Lower lobe of right lung (tissue), 2 donors: Measurements from ENCODE around the gene CD302. TPM values are rescaled to one million over a fixed set of nuclear protein-coding genes. Genes with fewer than 3 reads are reported as not detected.

Source experiments
- ATAC-seq, 2 donors: fragments of 200-7000 bp; cut with Tn5 transposase; one replicate each; pipeline ENCODE4 v1.9.1; 2020 to 2022; ENCODE audit warnings: mild to moderate bottlenecking in 2 of 2, moderate library complexity in 2 of 2
- DNase-seq: peaks from one replicate; pipeline ENCODE4 v3.0.0-alpha.2; 2020
- H3K27ac ChIP-seq: fragments of 200-600 bp; one replicate; pipeline ENCODE4 v1.8.0; 2022
- H3K27me3 ChIP-seq: fragments of 200-600 bp; one replicate; pipeline ENCODE4 v1.8.0; 2022; ENCODE audit warnings: low read depth
- H3K36me3 ChIP-seq: fragments of 200-600 bp; one replicate; pipeline ENCODE4 v1.8.0; 2022; ENCODE audit warnings: mild to moderate bottlenecking
- H3K4me1 ChIP-seq: fragments of 200-600 bp; one replicate; pipeline ENCODE4 v1.8.0; 2022
- H3K4me3 ChIP-seq: fragments of 200-600 bp; one replicate; pipeline ENCODE4 v1.8.0; 2022; ENCODE audit warnings: mild to moderate bottlenecking
- H3K9me3 ChIP-seq: fragments of 200-600 bp; one replicate; pipeline ENCODE4 v1.8.0; 2022
- intact Hi-C: fragments of 100-400 bp; cut with DNase I; formaldehyde crosslinking; loops from one replicate; pipeline ENCODE4 v1.11.0; 2022
- long read RNA-seq: library from polyadenylated mRNA; unstranded; transcript quantifications from one replicate; pipeline ENCODE4 v2.0.0, GENCODE V29; 2021
- total RNA-seq: library from RNA; stranded (reverse); fragmentation: NEBNext Ultra II Directional; extraction: Animal tissue kit (Norgen Biotek cat#: 25700); gene quantifications from one replicate; pipeline ENCODE4 v1.2.1, GENCODE V29; 2021
- TF ChIP-seq, protein P1 (sequence below): fragments of 200-600 bp; IDR thresholded peaks from one replicate; pipeline ENCODE4 v1.8.0; 2022; ENCODE audit warnings: antibody characterized with exemption, mild to moderate bottlenecking
- donor health status: DM: no; HTN: yes; CAD: no; lungs with severe emphysema.

CD302 gene, protein sequence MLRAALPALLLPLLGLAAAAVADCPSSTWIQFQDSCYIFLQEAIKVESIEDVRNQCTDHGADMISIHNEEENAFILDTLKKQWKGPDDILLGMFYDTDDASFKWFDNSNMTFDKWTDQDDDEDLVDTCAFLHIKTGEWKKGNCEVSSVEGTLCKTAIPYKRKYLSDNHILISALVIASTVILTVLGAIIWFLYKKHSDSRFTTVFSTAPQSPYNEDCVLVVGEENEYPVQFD
- 100 TPM for total RNA-seq
- long read RNA-seq, transcript CD302-204 (5 exons, 3,866 nt): minor isoform, 10 of 91 reads
- long read RNA-seq, transcript CD302-201 (6 exons, 3,741 nt): major isoform, 44 of 91 reads
- long read RNA-seq, partial matches to known transcripts: 8 of 91 reads
- long read RNA-seq, other reads (novel, unspliced or antisense): 28 of 91 reads

DNA sequence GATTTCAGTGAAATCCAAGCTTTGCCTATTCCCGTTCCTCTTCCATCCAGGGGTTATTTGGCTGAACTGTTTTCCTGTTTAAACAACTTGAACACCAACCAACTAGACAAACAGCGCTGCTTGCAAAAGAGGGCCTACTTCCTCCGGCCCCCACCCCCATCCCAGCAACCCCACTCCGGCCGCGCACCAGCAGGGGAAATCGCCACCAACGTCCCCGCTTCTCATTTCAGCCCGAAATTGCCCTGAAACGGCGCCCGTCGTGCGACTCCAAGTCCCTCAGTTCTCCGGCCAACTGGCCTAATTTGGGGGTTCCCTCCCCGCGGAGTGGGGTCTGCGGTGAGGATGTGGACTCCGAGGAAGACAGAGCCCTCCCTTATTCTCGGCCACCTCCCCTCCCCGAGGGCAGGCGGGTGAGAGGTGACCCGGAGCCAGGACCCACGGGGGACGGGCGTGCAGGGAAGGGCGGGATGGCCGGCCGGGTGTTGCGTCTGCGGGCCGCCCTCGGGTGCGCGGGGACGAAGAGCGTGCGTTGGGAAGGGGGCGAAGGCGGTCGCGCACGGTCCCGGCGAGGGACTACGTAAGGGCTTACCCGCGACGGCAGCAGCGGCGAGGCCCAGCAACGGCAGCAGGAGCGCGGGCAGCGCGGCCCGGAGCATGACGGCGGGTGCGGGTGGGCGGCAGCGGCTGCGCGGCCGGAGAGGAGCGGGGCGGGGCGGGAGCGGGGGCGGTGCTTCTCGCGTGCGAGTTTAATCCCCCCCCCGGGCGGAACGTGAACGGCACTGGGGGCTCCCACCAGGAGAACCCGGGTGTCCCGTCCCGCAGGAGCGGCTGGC, at the start of gene CD302:
CD302 (minus strand) TSS at position 666 of the 833 bp plus-strand sequence; CDS start at position 656, 10 bp downstream.
- no peaks in the 10 kb centered on the region for H3K27me3 ChIP-seq
- ATAC-seq (peak; percentile 91 to 94), DNase-seq (peak; percentile 89)
- TF ChIP-seq, protein P1, sequence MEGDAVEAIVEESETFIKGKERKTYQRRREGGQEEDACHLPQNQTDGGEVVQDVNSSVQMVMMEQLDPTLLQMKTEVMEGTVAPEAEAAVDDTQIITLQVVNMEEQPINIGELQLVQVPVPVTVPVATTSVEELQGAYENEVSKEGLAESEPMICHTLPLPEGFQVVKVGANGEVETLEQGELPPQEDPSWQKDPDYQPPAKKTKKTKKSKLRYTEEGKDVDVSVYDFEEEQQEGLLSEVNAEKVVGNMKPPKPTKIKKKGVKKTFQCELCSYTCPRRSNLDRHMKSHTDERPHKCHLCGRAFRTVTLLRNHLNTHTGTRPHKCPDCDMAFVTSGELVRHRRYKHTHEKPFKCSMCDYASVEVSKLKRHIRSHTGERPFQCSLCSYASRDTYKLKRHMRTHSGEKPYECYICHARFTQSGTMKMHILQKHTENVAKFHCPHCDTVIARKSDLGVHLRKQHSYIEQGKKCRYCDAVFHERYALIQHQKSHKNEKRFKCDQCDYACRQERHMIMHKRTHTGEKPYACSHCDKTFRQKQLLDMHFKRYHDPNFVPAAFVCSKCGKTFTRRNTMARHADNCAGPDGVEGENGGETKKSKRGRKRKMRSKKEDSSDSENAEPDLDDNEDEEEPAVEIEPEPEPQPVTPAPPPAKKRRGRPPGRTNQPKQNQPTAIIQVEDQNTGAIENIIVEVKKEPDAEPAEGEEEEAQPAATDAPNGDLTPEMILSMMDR: no peak
- peak within 1 kb of the TSS; percentile 84 for H3K4me3 ChIP-seq
- intact Hi-C loops: no loop called here
- peak within 1 kb of the TSS; percentile 96 for H3K27ac ChIP-seq
- peaks cover 45% of the 10 kb centered on the region for H3K4me1 ChIP-seq
- no peaks in the 10 kb centered on the region for H3K36me3 ChIP-seq
- H3K9me3 ChIP-seq: no peaks in the 10 kb centered on the region

DNA sequence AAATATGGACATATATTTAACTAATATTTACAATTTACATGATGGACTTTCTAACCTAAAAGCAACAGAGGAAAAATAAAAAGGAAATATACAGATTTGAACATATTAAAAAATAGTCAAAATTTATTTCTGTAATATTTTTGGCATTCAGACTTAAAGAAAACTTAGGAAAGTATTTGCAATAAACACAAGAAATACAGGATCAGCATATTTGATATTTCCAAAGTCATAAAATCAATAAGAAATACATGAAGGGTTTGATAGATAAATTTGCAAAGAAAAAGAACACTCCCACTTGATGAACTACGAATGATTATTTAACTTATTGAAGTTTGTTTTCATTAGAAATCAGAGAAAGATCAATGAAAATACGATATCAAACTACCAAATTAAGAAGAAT, 48.6 kb upstream of the CD302 start:
- Histone ChIP-seq H3K27me3 (no peaks in the 10 kb centered on the region), H3K4me3 (no peak overlapping the region), H3K4me1 (no peaks in the 10 kb centered on the region), H3K36me3 (peaks cover 2% of the 10 kb centered on the region), H3K9me3 (no peaks in the 10 kb centered on the region), H3K27ac (no peak overlapping the region)
- TF ChIP-seq, protein P1: no peak
- intact Hi-C loops: no loop called here
- no peak for ATAC-seq
- no peak for DNase-seq

DNA sequence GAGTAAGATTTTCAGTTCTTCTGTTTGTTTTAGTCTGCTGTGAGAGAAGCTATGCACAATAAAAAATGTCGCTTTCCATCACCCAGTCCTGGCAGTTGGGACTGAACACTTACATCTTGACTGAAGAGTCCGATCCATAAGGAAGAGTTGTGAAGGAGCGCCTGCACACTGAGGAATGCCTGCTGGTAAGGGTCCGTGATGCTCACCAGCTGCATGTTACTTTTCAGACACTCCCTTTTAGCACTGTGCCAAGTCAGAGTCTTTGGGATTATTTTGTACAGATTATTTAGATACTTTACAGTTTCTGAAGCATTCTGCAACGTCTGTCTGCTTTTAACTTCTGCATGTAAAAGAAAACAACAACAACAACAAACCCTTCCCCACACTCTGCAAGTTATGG, 42.6 kb upstream of the CD302 start:
- Histone ChIP-seq H3K27me3 (no peaks in the 10 kb centered on the region), H3K27ac (no peak overlapping the region), H3K4me3 (no peak overlapping the region), H3K9me3 (no peaks in the 10 kb centered on the region), H3K4me1 (no peaks in the 10 kb centered on the region), H3K36me3 (no peaks in the 10 kb centered on the region)
- TF ChIP-seq, protein P1: no peak
- intact Hi-C loops: no loop called here
- ATAC-seq (no peak), DNase-seq (no peak)

DNA sequence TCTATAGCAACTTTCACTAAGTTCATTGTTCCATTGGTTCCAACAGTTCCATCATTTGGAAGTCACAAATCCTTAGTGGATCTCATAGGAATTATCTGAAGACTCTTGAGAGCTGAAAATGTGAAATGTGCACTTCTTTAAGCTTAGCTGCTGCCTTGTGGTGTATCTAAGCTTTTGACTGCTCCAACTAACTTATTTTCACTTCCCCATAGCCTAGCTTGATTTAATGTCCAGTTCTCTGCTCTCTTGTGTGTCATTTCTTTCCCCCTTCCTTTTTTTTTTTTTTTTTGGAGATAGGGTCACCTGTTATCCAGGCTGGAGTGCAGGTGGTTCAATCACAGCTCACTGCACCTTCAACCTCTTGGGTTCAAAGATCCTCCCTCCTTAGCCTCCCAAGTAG, 34.9 kb upstream of the CD302 start:
- Histone ChIP-seq H3K27me3 (no peaks in the 10 kb centered on the region), H3K27ac (no peak overlapping the region), H3K9me3 (no peaks in the 10 kb centered on the region), H3K4me3 (no peak overlapping the region), H3K36me3 (no peaks in the 10 kb centered on the region), H3K4me1 (no peaks in the 10 kb centered on the region)
- intact Hi-C loops: no loop called here
- no peak for DNase-seq
- ATAC-seq: no peak
- TF ChIP-seq, protein P1: no peak

DNA sequence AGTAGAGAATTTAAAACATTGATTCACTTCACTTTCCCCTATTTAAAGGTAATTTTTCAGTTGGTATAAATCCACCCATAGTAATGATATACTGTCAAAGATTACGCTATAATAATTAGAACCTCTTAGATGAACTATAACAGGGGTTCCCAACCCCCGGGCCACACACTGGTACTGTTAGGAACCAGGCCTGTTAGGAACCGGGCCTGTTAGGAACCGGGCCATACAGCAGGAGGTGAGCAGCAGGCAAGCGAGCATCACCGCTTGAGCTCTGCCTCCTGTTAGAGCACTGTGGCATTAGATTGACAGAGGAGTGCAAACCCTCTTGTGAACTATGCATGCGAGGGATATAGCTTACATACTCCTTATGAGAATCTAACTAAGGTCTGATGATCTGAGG, 34.0 kb upstream of the CD302 start:
- Histone ChIP-seq H3K27me3 (no peaks in the 10 kb centered on the region), H3K36me3 (no peaks in the 10 kb centered on the region), H3K4me3 (no peak overlapping the region), H3K27ac (no peak overlapping the region), H3K9me3 (peaks cover 4% of the 10 kb centered on the region), H3K4me1 (no peaks in the 10 kb centered on the region)
- no peak for DNase-seq
- TF ChIP-seq, protein P1: no peak
- ATAC-seq: no peak
- intact Hi-C loops: no loop called here
